Mucosa of descending colon (tissue), 3 donors: Measurements from ENCODE around the gene NHS. TPM values are rescaled to one million over a fixed set of nuclear protein-coding genes. Genes with fewer than 3 reads are reported as not detected.

Source experiments
- ATAC-seq: fragments of 200-7000 bp; cut with Tn5 transposase; one replicate; pipeline ENCODE4 v1.9.1; 2020; ENCODE audit warnings: mild to moderate bottlenecking, moderate library complexity
- DNase-seq, 3 donors: peaks; one replicate each; pipeline ENCODE4 v3.0.0-alpha.2; 2020
- H3K36me3 ChIP-seq: fragments of 200-600 bp; one replicate; pipeline ENCODE4 v1.8.0; 2021; ENCODE audit warnings: low read depth, mild to moderate bottlenecking
- H3K4me1 ChIP-seq: fragments of 200-600 bp; one replicate; pipeline ENCODE4 v1.8.0; 2021; ENCODE audit warnings: low read depth, mild to moderate bottlenecking
- H3K4me3 ChIP-seq: fragments of 200-600 bp; one replicate; pipeline ENCODE4 v1.8.0; 2021; ENCODE audit warnings: mild to moderate bottlenecking
- H3K9me3 ChIP-seq: fragments of 200-600 bp; one replicate; pipeline ENCODE4 v1.8.0; 2021; ENCODE audit warnings: mild to moderate bottlenecking
- intact Hi-C, 2 donors: fragments of 100-400 bp; cut with DNase I in 1 of 2; cut with micrococcal nuclease in 1 of 2; formaldehyde crosslinking; loops; one replicate each; pipeline versions ENCODE4 v1.11.0 to v1.11.1; 2022; cut with DNase I, micrococcal nuclease
- total RNA-seq, 3 donors: library from RNA; stranded (reverse); fragmentation: NEBNext Ultra II Directional in 2 of 3; extraction: Animal tissue kit (Norgen Biotek cat#: 25700) in 2 of 3; gene quantifications; one replicate each; pipeline versions ENCODE4 v1.2.1 to v1.2.4, GENCODE V29; 2021 to 2023
- TF ChIP-seq, protein P1 (sequence below): fragments of 200-600 bp; IDR thresholded peaks from one replicate; pipeline ENCODE4 v1.8.0; 2022; ENCODE audit warnings: antibody characterized with exemption, mild to moderate bottlenecking
- donor health status: DM: no; HTN: no; CAD: no; lungs with moderate emphysema.
- donor health status: DM: no; HTN: no; CAD: no.
- donor health status: DM: no; HTN: yes; CAD: no.

The NHS gene
- total RNA-seq, 3 donors from 2014 or later: 1.8 to 11.7 (median 2.1) TPM

DNA sequence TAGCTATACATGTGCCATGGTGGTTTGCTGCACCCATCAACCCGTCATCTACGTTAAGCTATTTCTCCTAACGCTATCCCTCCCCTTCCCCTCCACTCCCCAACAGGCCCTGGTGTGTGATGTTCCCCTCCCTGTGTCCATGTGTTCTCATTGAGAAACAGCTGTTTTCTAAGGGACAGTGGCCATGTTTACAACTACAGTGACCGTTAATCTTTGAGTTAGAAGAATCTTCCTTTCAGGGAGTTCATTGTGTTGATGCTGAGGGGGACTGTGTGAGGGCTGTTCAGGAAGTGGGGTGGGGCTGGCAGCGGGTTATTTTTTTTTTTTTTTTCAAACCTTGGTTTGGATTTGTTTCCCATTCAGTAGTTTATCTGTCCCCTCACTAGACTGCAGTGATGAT lies 179.9 kb downstream of the NHS start:
- Histone ChIP-seq H3K9me3 (no peaks in the 10 kb centered on the region), H3K4me1 (no peaks in the 10 kb centered on the region), H3K36me3 (no peaks in the 10 kb centered on the region), H3K4me3 (no peak overlapping the region)
- intact Hi-C loops: no loop called here
- TF ChIP-seq, protein P1, sequence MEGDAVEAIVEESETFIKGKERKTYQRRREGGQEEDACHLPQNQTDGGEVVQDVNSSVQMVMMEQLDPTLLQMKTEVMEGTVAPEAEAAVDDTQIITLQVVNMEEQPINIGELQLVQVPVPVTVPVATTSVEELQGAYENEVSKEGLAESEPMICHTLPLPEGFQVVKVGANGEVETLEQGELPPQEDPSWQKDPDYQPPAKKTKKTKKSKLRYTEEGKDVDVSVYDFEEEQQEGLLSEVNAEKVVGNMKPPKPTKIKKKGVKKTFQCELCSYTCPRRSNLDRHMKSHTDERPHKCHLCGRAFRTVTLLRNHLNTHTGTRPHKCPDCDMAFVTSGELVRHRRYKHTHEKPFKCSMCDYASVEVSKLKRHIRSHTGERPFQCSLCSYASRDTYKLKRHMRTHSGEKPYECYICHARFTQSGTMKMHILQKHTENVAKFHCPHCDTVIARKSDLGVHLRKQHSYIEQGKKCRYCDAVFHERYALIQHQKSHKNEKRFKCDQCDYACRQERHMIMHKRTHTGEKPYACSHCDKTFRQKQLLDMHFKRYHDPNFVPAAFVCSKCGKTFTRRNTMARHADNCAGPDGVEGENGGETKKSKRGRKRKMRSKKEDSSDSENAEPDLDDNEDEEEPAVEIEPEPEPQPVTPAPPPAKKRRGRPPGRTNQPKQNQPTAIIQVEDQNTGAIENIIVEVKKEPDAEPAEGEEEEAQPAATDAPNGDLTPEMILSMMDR: no peak
- DNase-seq (no peak), ATAC-seq (no peak)

DNA sequence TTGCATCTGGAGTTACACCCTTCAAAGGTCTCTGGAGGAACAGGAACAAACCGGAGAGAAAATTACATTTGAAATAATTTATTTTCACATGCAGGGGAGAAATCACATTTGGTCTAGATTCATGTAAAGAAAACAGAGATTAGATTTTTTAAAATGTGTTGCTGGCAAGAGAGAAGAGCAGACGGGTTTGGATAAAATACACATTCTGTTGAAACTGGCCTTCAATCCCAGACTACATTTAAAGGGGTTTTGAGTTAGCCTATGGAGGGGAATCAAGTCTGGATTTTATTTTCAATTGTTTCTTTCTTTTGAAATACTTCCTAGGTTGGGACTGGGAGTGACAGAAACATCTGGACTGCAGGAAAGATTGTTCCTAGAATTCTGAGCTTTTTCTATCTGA lies 180.8 kb downstream of the NHS start:
- TF ChIP-seq, protein P1: no peak
- no peak for ATAC-seq
- no peaks in the 10 kb centered on the region for H3K9me3 ChIP-seq

DNA sequence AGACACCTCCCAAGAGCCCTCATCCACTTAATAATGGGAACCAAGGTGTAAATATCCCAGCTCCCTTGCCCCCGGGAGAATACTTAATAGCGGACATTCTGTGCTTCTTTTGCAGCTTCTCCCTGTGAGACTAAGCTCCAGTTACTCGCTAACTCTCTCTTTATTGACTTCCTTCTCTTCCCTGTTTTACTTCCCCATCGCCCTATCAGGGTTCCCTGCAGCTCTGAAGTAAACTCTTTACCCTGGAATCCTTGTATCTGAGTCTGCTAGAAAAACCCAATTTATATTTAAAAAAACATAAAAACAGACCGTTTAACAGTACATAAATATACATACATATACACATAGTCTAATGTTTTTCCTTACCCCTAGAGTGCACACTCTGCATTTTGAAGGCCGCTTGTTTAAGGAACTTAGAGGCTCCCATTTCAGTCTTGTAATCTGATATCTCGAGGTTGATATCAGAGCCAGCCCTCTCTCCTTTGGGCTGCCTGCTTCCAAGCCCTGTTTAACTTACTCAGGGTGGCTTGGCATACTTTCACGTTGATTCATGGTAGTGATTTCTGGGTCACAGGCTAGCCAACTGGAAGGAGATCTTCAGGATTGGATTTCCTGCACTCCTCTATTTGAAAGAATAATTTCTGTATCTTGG lies 184.9 kb downstream of the NHS start:
- intact Hi-C loops: no loop called here
- Histone ChIP-seq H3K4me3 (no peak overlapping the region), H3K9me3 (no peaks in the 10 kb centered on the region), H3K36me3 (no peaks in the 10 kb centered on the region), H3K4me1 (no peaks in the 10 kb centered on the region)
- ATAC-seq: peak; percentile 51
- TF ChIP-seq, protein P1: no peak
- peak in 1 of 3 donors; percentile 15 for DNase-seq

More for the DNA sequence above, 180.8 kb downstream of the NHS start:
- no peak overlapping the region for H3K4me3 ChIP-seq
- H3K4me1 ChIP-seq: no peaks in the 10 kb centered on the region
- DNase-seq: no peak
- no peaks in the 10 kb centered on the region for H3K36me3 ChIP-seq
- intact Hi-C loops: no loop called here

DNA sequence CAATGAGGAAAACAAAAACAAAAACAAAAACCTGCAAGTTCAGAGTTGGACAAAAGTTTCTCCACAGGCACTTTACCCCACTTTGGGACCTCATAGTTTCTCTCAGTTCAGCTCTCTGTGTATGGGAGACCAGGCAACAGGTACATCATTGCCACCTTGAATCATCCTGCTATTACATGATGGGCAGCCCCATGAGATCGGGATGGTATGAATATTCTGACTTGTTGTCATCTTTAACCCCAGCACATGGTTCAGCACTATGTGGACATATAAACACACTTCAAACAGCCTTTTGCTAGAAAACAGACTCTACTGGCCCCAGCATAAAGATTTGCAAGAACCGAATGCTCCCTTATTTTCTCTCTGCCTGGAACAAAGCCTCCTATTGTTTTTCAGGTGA lies 185.4 kb downstream of the NHS start:
- Histone ChIP-seq H3K4me3 (no peak overlapping the region), H3K36me3 (no peaks in the 10 kb centered on the region), H3K4me1 (no peaks in the 10 kb centered on the region), H3K9me3 (no peaks in the 10 kb centered on the region)
- ATAC-seq: no peak
- TF ChIP-seq, protein P1: no peak
- DNase-seq: no peak
- intact Hi-C loops: no loop called here

DNA sequence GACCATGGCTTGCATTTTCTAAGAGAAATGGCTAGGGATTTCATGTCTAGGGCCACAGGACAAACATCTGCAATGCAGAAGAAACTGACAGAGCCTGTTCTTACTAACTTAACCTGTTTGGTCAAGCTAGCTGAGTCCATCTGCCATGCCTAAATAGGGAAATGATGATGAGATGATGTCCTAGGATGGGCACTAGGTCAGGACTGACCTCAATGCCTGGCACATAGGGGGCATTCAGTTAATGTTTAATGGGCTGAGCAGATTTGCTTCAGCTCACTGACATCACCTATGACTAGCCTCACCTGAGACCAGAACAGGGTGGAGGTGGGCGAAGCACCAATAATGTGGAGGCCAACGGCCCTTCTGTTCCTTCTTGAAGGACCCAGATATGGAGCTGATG lies 188.1 kb downstream of the NHS start:
- no peaks in the 10 kb centered on the region for H3K36me3 ChIP-seq
- no peak overlapping the region for H3K4me3 ChIP-seq
- ATAC-seq (no peak), DNase-seq (no peak)
- TF ChIP-seq, protein P1: no peak
- H3K9me3 ChIP-seq: no peaks in the 10 kb centered on the region
- intact Hi-C loops: no loop called here
- no peaks in the 10 kb centered on the region for H3K4me1 ChIP-seq

DNA sequence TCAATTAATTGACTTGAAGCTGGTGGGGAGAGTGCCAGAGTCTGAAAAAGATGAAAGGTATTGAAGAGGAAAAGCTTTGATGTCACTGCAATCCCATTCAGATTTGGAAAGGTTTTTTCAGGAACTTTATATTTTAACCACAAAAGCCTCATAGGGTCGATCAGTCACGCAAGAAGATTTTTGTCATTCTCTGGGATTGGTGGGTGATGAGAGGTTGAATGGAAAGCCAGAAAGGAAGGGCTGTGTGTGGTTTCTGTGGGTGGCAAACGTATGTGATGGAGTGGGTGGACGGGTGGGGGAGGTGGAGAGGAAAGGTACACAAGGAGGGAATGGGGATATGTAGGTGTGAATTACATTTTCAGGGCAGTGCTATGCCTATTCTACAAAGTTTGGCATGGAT lies 188.5 kb downstream of the NHS start:
- DNase-seq (no peak), ATAC-seq (no peak)
- H3K4me3 ChIP-seq: no peak overlapping the region
- H3K4me1 ChIP-seq: no peaks in the 10 kb centered on the region
- H3K36me3 ChIP-seq: no peaks in the 10 kb centered on the region
- intact Hi-C loops: no loop called here
- H3K9me3 ChIP-seq: no peaks in the 10 kb centered on the region
- TF ChIP-seq, protein P1: no peak
